SKM-1 (cell line): ENCODE measurements around the gene MYLK2.

Experiments
- DNase-seq: peaks from one replicate; lab custom pipeline; 2025; ENCODE audit not compliant: unreplicated experiment; lab: John Stamatoyannopoulos, UW

Gene MYLK2

GRCh38 chr20:31835554-31835953 lies 16.4 kb downstream of the MYLK2 start:
- DNase-seq = no peak

DNA sequence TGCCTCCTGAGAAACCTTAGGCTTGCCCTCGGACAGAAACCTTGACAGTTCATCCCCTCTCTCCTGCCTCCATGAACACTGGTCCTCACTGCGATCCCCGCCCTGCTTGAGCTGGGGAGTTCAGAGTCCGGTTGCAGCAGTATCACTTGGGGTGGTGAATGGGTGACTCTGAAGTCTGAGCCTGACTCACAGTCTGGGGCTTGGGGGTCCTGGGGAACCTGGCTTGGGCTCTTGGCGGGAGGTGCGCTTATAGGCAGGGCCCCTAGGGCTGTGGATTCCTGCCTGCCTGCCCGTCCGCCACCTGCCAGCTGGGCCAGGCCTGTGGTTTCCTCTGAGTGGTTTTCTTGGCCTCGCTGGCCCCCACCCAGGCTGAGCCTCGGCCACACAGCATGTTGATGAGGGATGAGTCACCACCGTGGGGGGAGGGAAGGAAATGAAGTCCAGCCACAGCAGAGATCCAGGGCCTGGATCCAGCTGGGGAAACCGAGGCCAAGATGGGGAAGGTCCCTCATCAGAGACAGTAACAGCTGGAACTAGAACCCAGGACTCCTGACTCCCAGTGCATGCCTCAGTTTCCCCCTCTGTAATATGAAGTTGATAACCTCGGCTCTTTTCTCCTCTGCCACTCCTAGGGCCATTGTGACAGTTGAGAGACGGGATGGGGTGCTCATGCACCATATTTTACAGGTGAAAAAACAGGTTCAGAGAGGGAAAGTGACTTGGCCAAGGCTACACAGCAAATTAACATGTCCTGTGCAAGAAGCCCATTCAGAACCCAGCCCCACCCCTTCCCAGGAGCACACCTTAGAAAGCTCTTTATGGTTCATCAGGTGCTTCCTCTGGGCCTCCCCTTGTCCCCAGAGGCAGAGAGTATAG lies 17.1 kb downstream of the MYLK2 start:
- DNase-seq = peak; percentile 57

- DNase-seq = no peak
Observed at GRCh38 chr20:31836853-31837608, 17.9 kb downstream of the MYLK2 start.

GRCh38 chr20:31837896-31838397 lies 18.8 kb downstream of the MYLK2 start:
- no peak for DNase-seq

DNA sequence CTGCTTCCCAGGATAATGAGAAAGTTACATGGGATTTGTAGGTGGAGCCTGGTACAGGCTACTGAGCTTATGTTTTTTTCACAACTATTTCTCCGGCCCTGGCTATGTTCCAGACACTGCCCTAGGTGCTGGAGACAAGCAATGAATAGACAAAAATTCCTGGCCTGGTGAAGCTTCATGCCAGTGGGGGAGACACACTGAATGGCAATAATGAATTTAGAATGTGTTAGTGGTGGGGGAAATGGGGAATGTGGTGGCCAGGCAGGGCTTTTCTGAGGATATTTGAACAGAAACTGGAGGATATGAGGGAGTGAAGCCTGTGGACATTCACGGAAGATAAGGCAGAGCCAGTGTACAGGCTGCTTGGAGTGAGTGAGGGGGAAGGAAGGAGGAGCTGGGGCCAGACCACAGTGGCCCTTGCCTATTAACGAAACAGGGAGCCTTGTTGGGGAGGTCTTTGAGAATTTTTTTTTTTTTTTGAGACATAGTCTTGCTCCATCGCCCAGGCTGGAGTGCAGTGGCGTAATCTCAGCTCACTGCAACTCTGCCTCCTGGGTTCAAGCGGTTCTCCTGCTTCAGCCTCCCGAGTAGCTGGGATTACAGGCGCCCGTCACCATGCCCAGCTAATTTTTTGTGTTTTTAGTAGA lies 19.6 kb downstream of the MYLK2 start:
- DNase-seq = no peak

GRCh38 chr20:31839782-31840487 lies 20.8 kb downstream of the MYLK2 start:
- DNase-seq = no peak

DNA sequence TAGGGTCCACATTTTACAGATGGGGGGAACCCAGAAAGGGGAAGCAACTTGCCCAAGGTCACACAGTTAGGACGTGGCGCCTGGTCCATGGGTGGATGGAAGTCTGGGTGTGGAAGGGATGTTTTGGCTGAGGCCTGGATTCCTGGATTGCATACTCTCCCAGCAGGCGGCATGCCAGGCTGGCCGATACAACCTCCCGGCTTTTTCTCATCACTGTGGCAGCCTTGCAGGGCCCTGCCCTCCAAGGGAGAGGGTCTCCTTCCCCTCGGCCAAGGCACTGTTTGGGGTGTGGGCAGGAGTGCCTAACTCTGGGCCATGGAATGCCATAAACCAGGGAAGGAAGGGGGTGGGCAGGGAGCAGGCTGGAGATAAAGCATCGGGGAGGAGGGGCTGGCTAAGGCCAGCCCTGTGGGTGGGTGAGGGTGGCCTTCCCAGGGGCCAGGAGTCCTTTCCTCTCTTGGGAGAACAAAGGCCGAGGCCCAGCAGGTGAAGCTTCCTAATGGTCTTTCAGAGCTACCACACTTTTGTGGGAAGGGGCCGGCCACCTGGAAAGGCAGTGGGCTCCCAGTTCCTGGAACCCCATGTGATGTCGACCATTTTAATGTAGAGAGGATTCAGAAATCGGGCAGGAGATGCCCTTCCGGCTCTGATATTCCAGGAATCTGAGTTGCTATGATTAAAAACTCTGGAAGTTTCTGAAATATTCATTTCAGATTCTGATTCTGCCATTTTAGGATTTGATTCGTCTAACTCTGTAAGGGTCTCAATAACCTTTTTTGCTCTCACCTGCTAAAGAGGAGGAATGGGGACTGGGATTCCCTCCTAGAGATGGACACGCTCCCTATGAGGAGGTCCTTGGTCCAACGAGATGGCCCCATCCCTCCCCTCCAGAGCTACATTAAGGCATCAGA lies 22.0 kb downstream of the MYLK2 start:
- no peak for DNase-seq

- no peak for DNase-seq
Observed at GRCh38 chr20:31841928-31842327, 22.8 kb downstream of the MYLK2 start.

- DNase-seq = no peak
Observed at GRCh38 chr20:31842471-31843157, 23.5 kb downstream of the MYLK2 start.

GRCh38 chr20:31843288-31843687 lies 24.1 kb downstream of the MYLK2 start:
- DNase-seq = no peak

- no peak for DNase-seq
Observed at GRCh38 chr20:31843881-31844280, 24.7 kb downstream of the MYLK2 start.

GRCh38 chr20:31844737-31845299 lies 25.7 kb downstream of the MYLK2 start:
- no peak for DNase-seq

DNA sequence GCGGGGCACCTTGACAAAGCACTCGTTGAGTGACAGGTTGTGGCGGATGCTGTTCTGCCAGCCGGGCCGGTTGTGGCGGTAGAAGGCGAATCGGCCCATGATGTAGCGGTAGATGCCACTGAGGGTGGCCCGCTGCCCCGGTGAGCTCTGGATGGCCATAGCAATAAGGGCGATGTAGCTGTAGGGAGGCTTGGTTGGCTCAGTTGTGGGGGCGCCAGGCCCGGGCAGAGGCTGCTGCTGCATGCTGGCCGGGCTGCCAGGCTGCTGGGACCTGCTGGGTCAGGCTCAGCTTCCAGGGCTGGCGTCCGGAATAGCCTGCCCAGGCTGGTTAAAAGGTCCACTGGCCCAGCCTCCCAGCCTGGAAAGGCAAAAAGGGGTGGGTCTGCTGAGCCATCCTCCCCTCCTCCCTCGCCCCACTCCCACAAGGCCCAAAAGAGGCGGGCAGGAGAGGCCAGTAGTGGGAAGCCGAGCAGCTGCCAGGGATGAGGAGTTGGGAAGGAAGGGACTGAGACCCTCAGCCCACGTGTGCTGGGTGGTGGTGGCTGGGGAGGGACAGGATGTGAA lies 26.2 kb downstream of the MYLK2 start, which contains the start of gene FOXS1:
Gene FOXS1 (minus strand): TSS at position 305 of the 564 bp plus-strand sequence. CDS start 62 bp downstream, at position 243.
- no peak for DNase-seq

- DNase-seq = no peak
Observed at GRCh38 chr20:31846793-31847138, 27.6 kb downstream of the MYLK2 start.

- DNase-seq = no peak
Observed at GRCh38 chr20:31848088-31848999, 29.2 kb downstream of the MYLK2 start.

DNA sequence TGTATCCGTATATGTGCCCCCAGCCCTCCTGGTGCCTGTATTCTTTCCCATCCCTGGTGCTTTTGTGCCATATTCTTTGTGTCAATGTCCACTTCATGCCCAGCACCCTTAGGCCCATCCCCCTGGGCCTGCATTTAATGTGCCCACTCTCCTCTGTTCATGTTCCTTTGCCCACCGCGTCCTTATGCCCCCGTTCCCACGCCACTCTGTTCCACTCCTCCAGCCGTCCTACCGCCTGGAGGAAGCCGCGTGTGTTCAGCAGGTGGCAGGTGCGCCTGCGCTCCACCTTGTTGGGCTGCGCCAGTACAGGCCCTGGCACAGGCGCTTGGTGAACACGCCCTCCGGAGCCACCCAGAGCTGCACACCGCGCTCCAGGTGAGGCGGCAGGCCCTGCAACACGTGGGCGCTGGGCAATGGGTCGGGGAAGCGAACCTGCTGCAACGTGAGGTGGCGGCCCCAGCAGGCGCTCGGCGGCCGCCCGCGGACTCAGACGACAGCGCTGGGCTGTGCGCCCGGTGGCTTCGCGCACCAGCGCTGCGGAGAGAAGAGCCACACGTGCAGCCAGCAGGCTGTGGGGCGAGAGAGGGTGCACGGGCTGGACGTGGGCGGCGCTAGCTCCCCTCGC lies 30.3 kb downstream of the MYLK2 start:
- DNase-seq = no peak
